NCI-H2029 treated with DMSO at 0.1 percent for 48 hours (cell line): Measurements from ENCODE around the gene WHAMM.
"Not testable (repeated sequence)": the region's sequence is repeated elsewhere in the genome, so short reads cannot be mapped to it uniquely, and the experiment has no call there.

Source experiments
- DNase-seq: peaks from one replicate; lab custom pipeline; 2025; lab: John Stamatoyannopoulos, UW

The WHAMM gene

DNA sequence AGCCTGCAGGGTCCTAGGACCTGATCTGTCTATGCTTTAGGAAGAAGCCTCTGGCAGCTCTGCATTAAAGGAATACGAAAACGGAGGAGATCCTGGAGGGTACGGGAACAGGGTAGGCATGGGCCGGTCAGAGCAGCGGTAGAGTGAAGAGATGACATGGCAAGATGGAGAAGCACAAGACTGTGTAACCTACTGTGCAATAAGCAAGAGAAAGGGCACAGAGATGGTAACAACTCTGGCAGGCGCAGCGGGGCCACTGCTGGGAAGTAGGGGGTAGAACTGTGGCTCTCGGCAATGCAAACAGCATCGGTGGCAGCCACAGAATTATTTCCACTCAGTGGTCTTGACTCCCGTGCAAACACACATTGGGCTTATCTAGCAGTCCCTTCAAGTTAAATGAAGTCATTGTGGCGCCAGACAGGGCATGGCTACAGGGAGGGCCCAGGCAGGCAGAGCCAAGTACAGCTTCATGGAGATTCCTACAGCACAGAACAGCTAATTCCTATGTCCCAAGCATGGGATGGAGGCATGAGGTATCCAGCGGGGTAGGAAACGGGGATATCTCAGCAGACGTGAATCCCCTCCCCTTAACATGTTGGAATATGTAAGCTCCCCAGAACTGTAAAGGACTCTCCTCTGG lies 28.8 kb downstream of the WHAMM start:
- no peak for DNase-seq

- no peak for DNase-seq
Measured at GRCh38 chr15:82839136-82839535, 29.7 kb downstream of the WHAMM start.

GRCh38 chr15:82840166-82840565 lies 30.7 kb downstream of the WHAMM start:
- DNase-seq = no peak

DNA sequence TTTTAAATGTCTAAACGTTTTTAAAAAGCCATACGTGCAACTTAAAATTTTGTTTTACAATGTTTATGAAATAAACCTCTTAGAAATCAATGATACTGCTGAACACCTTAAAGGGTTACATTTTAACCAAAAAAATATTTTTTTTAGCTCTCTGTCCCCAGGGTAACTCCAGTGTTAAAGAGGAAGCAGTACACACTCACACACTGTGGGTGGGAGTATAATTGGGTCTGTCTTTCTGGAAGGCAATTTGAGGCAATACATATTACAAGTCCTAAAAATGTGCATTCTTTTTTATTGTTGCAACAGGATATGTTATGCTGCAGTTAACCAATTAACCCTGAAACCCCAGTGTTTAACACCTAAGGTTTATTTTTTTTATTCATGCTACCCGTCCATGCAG lies 34.1 kb downstream of the WHAMM start:
- DNase-seq = no peak

- no peak for DNase-seq
Measured at GRCh38 chr15:82845686-82846085, 36.3 kb downstream of the WHAMM start.

DNA sequence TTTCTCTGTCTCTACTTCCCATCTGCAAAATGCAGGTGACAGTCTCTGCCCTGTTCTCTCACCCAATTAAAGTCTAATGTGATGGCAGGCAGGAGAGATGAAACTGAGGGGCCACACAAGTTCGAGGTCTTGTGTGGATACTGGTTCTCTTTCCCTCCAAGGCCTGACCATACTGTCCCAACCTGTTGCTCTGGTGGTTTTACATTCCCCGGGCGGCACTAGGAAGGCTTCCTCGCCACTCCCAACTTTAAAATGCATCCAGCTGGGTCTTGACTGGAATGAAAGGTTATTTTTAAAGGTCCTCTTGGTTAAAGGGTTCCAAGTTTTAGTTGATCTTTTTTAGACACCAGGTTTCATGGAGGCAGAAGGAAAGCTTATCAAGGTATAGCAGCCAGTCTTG lies 37.2 kb downstream of the WHAMM start:
- DNase-seq = no peak

DNA sequence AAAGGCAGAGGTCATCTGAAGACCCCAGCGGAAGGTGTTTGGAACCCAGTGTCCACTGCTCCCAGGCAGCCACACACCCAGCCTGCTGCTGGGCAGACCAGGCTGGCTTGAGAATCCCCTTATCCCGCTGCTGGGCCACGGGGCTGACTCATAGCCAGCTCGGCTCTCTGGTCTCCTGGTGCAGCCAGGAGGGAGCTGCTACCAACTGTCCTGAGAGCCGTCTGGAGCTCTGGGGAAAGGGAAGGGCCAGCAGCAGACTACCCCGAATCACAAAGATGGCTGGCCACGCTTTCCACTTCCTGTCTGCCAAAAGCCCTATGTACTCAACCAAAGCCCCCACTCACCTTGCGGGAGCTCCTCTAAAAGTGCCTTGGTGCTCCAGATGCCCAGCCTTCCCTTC lies 38.3 kb downstream of the WHAMM start:
- DNase-seq = no peak

DNA sequence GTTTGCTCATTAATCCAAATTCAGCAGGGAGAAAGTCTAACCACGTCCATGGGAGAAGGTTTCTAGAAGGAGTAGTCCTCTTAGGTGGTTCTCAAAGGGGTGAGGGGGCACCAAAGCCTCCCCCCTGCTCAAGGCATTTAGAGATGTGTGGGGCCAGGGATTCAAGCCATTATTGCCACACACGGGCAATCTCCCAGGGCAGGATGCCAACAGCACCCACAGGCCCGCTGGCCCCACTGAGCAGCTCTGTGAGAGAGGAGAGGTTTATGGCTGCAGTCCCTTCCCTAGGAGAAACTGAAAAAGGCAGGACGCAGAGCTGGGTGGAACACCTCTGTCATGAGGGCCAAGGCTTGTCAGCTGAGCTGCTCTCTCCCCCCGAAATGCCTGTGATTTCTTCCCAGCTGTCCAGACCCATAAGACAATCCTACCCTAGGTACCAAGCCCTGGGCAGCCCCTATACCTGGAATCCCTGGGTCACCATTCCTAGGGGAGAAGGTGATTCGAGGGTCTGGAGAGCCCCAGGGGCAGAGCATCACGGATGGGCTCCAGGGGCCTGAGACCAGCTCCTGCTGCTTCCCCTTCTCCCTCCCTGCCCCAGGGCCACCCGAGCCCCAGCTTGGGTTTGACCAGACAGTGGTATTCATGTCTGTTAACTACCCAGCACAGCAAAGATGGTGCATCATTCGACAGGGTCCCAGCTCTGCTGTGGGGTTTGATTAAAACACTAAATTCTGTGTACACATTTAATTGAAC lies 39.0 kb downstream of the WHAMM start:
- DNase-seq = no peak

GRCh38 chr15:82849556-82850512 lies 40.4 kb downstream of the WHAMM start:
- DNase-seq = peak; percentile 56

DNA sequence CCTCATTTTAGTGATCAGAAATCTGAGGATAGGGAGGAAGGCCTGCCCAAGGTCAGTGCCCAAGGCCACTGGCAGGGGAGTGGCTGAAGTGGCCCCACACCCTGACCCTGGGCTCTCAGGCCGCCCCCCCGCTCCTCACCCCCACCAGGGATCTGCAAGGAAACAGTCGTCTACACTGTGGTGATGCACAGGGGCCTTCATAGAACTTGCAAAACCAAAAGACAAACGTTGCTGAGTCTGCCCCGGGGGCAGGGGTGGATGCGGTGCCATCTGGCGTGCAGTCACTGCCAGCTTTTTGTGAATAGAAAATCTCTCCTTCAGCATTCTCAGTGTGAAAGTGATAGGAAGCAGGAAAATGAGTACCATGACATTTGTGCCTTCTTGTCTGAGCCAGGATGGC lies 41.3 kb downstream of the WHAMM start:
- DNase-seq = no peak

DNA sequence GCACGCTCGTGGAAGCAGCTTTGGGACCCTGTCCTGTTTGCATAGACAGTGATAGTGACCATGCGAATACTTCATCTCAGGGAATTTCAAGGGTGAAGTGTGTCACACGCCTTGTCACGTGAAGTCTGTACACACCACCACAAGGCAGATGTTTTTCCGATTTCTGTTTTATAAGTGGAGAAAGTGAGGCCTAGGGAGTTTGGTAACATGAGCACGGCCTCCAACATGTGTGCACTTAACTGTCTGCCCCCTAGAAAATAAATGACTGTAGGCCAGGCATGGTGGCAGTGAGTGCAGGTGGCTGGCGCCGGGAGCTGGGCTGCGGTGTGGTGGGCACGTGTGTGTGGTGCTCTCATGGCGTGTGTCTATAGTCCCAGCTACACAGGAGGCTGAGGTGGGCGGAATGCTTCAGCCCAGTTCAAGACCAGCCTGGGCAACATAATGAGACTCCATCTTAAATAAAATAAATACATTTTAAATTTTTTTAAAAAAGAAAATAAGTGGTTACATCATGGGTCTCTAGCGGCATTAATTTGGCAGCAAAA lies 42.0 kb downstream of the WHAMM start:
- DNase-seq = no peak

DNA sequence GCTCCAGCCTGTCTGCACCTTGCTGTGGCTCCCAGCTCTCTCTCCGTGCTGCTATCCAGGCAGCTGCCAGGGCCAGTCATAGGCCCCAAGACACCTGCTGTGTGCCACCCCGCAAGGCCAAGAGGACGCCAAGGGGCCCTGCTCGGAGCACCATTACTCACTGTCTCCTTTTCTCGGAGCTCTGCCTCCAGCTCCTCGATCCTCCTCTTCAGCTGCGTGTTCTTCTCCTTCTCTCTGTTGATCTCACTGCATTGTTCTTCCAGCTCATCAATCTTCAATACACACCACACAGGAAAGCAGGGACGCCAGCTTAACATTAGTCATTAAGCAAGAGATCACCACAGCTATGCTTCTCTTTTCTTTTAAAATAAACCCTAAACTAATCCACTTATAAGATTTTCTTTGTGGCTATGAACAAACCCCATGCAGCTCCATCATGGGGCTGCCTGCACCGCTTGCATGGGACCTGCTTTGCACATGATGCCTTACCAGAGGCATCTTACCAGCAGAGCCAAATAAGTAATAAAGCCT lies 42.6 kb downstream of the WHAMM start:
- DNase-seq = no peak

DNA sequence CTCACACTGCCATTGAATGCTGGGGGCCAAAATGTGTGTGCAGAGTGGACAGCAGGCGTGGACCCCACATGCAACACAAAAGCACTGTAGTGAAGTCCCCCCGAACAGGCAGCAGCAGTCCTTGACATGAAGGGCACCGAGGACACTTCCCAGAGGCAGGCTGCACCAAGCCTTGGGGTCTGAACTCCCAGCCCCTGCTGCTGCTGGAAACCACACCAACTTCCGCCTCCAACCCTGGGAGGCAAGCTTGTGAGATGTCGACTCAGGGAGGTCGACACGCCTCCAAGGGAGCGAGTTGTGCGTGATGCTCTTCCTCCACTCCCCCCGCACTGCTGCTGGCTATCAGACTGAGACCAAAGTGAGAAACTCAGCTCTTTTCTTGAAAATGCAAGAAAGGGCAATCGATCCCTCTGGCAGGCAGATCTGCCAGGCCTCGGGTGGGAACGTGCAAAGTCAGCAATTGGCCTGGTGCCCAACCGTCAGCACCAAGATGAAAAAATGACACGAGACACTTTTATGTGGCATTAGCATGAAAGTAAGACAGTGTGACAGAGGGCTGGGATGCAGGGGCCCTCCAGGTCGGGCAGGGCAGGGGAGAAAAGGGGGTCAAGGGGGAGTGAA lies 43.6 kb downstream of the WHAMM start:
- DNase-seq = no peak

DNA sequence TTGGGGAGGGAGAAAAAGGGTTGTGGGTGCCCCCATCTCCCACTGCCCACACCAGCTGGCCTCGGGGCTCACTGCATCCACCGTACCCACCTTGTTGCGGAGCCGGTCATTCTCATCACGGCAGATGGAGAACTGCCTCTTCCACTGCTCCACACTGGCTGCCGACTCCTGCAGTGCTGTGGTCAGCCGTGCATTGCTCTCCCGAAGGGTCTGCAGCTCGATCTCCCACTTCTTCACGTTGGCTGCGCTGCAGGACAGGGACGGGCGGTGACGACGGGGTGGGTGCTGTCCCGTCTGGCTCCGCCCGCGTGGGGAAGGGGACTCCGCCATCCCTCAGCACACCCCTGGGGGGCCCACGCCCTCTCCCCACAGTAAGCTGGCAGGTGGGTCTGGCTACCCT lies 45.1 kb downstream of the WHAMM start:
- DNase-seq = no peak

GRCh38 chr15:82855286-82856100 lies 46.1 kb downstream of the WHAMM start:
- DNase-seq = no peak

GRCh38 chr15:82856397-82857170 lies 47.2 kb downstream of the WHAMM start:
- no peak for DNase-seq

GRCh38 chr15:82858932-82859331 lies 49.5 kb downstream of the WHAMM start:
- DNase-seq = no peak

GRCh38 chr15:82862886-82863285 lies 53.5 kb downstream of the WHAMM start:
- no peak for DNase-seq

DNA sequence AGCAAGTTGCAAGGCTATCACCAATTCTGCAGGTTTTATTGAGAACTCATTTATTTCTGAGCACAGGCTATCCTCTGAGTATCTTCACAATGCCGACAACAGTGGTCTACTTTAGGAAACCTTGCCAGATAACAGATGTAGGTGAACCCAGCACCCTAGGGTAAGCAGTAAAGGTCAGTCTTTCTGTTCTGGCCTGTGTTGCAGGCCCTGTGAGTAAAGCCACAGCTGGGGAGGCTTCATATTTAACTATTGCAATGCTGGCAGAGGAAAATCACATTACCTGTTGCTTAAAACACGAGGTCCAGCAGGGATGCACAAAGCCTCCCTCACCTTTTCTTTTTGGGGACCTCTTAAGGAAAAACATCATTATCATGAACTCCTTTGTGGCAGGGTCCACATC lies 55.5 kb downstream of the WHAMM start:
- no peak for DNase-seq

DNA sequence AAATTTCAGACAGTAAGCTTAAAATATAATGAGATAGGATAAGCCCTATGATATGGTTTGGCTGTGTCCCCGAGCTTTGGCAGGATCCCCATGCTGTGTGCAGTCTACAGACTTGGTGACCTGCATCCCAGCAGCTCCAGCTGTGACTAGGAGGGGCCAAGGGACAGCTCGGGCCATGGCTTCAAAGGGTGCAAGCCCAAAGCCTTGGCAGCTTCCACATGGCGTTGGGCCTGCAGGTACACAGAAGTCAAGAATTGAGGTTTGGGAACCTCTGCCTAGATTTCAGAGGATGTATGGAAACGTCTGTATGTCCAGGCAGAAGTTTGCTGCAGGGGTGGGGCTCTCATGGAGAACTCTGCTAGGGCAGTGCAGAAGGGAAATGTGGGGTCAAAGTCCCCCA lies 56.2 kb downstream of the WHAMM start:
- DNase-seq = not testable (repeated sequence)
